Stomach smooth muscle (tissue), 2 donors: Measurements from ENCODE around the gene CFH.
"Not testable (repeated sequence)": the region's sequence is repeated elsewhere in the genome, so short reads cannot be mapped to it uniquely, and the experiment has no call there.

ENCODE experiments used
- H3K27ac ChIP-seq: one replicate; pipeline ENCODE4 v1.7.0; 2013; ENCODE audit warnings: mild to moderate bottlenecking, low read length, inconsistent platforms
- H3K27me3 ChIP-seq, 2 donors: one replicate each; pipeline ENCODE4 v1.7.0; 2013; ENCODE audit warnings: low read length in 2 of 2; ENCODE audit not compliant: insufficient read depth in 2 of 2, control insufficient read depth in 1 of 2
- H3K36me3 ChIP-seq, 2 donors: one replicate each; pipeline ENCODE4 v1.7.0; 2013; ENCODE audit warnings: low read length in 2 of 2; ENCODE audit not compliant: control insufficient read depth in 2 of 2, insufficient read depth in 2 of 2
- H3K4me1 ChIP-seq: one replicate; pipeline ENCODE4 v1.7.0; 2013; ENCODE audit warnings: low read length; ENCODE audit not compliant: control insufficient read depth, insufficient read depth
- H3K4me3 ChIP-seq, 2 donors: one replicate each; pipeline ENCODE4 v1.7.0; 2013; ENCODE audit warnings: low read length in 2 of 2
- H3K9ac ChIP-seq, 2 donors: one replicate each; pipeline ENCODE4 v1.7.0; 2013; ENCODE audit warnings: low read length in 2 of 2, mild to moderate bottlenecking in 1 of 2
- H3K9me3 ChIP-seq, 2 donors: one replicate each; pipeline ENCODE4 v1.7.0; 2013; ENCODE audit warnings: low read length in 2 of 2; ENCODE audit not compliant: control insufficient read depth in 2 of 2
- donor health status: healthy.
- donor health status: Pancreatic carcinoma.

The CFH gene

GRCh38 chr1:196738730-196739129 is 86.9 kb downstream of the CFH start:
- no peak overlapping the region for H3K4me3 ChIP-seq
- no peaks in the 10 kb centered on the region for H3K4me1 ChIP-seq
- H3K27ac ChIP-seq: no peak overlapping the region
- H3K27me3 ChIP-seq: no peaks in the 10 kb centered on the region
- H3K36me3 ChIP-seq: no peaks in the 10 kb centered on the region
- no peak overlapping the region for H3K9ac ChIP-seq
- peaks cover 0 to 7% of the 10 kb centered on the region in 2 donors for H3K9me3 ChIP-seq

- not testable (repeated sequence) for H3K27me3 ChIP-seq, H3K9me3 ChIP-seq, H3K9ac ChIP-seq, H3K4me1 ChIP-seq, H3K36me3 ChIP-seq, H3K4me3 ChIP-seq, H3K27ac ChIP-seq
These were observed 91.4 kb downstream of the CFH start for GRCh38 chr1:196743244-196743643.

- H3K4me3 ChIP-seq, H3K4me1 ChIP-seq, H3K27me3 ChIP-seq, H3K9ac ChIP-seq, H3K9me3 ChIP-seq, H3K27ac ChIP-seq, H3K36me3 ChIP-seq: not testable (repeated sequence)
These were observed 113.3 kb downstream of the CFH start for GRCh38 chr1:196765019-196765740.

GRCh38 chr1:196769823-196770222 is 118.0 kb downstream of the CFH start:
- H3K4me3 ChIP-seq, H3K27ac ChIP-seq, H3K27me3 ChIP-seq, H3K4me1 ChIP-seq, H3K9ac ChIP-seq, H3K36me3 ChIP-seq, H3K9me3 ChIP-seq: not testable (repeated sequence)

- Histone ChIP-seq H3K9me3 (no peaks in the 10 kb centered on the region), H3K36me3 (no peaks in the 10 kb centered on the region), H3K27me3 (no peaks in the 10 kb centered on the region), H3K27ac (no peak overlapping the region), H3K4me1 (no peaks in the 10 kb centered on the region), H3K9ac (no peak overlapping the region), H3K4me3 (no peak overlapping the region)
These were observed 121.9 kb downstream of the CFH start for GRCh38 chr1:196773713-196774112.

GRCh38 chr1:196774175-196774574 is 122.3 kb downstream of the CFH start:
- no peaks in the 10 kb centered on the region for H3K9me3 ChIP-seq
- H3K27me3 ChIP-seq: no peaks in the 10 kb centered on the region
- H3K4me1 ChIP-seq: no peaks in the 10 kb centered on the region
- no peaks in the 10 kb centered on the region for H3K36me3 ChIP-seq
- no peak overlapping the region for H3K4me3 ChIP-seq
- H3K27ac ChIP-seq: no peak overlapping the region
- H3K9ac ChIP-seq: no peak overlapping the region

- H3K27me3 ChIP-seq: no peaks in the 10 kb centered on the region
- H3K9ac ChIP-seq: no peak within 1 kb of the TSS
- H3K9me3 ChIP-seq: no peaks in the 10 kb centered on the region
- H3K4me1 ChIP-seq: no peaks in the 10 kb centered on the region
- no peak within 1 kb of the TSS for H3K27ac ChIP-seq
- H3K4me3 ChIP-seq: no peak within 1 kb of the TSS
- no peaks in the 10 kb centered on the region for H3K36me3 ChIP-seq
These were observed 122.8 kb downstream of the CFH start, which contains the start of gene CFHR3 for GRCh38 chr1:196774603-196775002. Gene CFHR3, plus strand, starts transcription at chr1:196774840. Its CDS starts 47 bp downstream, at chr1:196774887.

- H3K27ac ChIP-seq: no peak overlapping the region
- no peaks in the 10 kb centered on the region for H3K27me3 ChIP-seq
- H3K36me3 ChIP-seq: no peaks in the 10 kb centered on the region
- H3K9me3 ChIP-seq: no peaks in the 10 kb centered on the region
- H3K4me3 ChIP-seq: no peak overlapping the region
- H3K9ac ChIP-seq: no peak overlapping the region
- no peaks in the 10 kb centered on the region for H3K4me1 ChIP-seq
These were observed 125.8 kb downstream of the CFH start for GRCh38 chr1:196777603-196778002.

GRCh38 chr1:196779093-196779492 is 127.2 kb downstream of the CFH start:
- H3K27ac ChIP-seq: no peak overlapping the region
- no peaks in the 10 kb centered on the region for H3K9me3 ChIP-seq
- no peak overlapping the region for H3K9ac ChIP-seq
- H3K27me3 ChIP-seq: no peaks in the 10 kb centered on the region
- H3K4me3 ChIP-seq: no peak overlapping the region
- no peaks in the 10 kb centered on the region for H3K4me1 ChIP-seq
- H3K36me3 ChIP-seq: no peaks in the 10 kb centered on the region

GRCh38 chr1:196791252-196791651 is 139.4 kb downstream of the CFH start:
- not testable (repeated sequence) for H3K4me1 ChIP-seq, H3K27me3 ChIP-seq, H3K4me3 ChIP-seq, H3K9me3 ChIP-seq, H3K36me3 ChIP-seq, H3K27ac ChIP-seq, H3K9ac ChIP-seq

GRCh38 chr1:196794103-196794502 is 142.3 kb downstream of the CFH start:
- H3K27ac ChIP-seq, H3K27me3 ChIP-seq, H3K9ac ChIP-seq, H3K9me3 ChIP-seq, H3K36me3 ChIP-seq, H3K4me3 ChIP-seq, H3K4me1 ChIP-seq: not testable (repeated sequence)
